ENCODE measurements around the gene SLC9A5.

- no peak for TF ChIP-seq CTCF (conservative IDR thresholded peaks at IDR 0.05; ENCODE audit: low read depth in 2 of 2)
- TF ChIP-seq EZH2 (IDR thresholded peaks at IDR 0.05; ENCODE audit: low read depth, unreplicated experiment) = no peak
Measured at GRCh38 chr16:67248073-67248400, 742 bp upstream of the SLC9A5 start.
